HepG2 (cell line): ENCODE measurements around the gene MYADML2. TPM values are rescaled to one million over a fixed set of nuclear protein-coding genes. Genes with fewer than 3 reads are reported as not detected.

Experiments used
- KLF15 ChIP-seq: sonication (generic); formaldehyde crosslinking; IDR thresholded peaks from 2 replicates; pipeline ENCODE4 v1.8.1; 2023; ENCODE audit warnings: borderline replicate concordance, mild to moderate bottlenecking, inconsistent platforms, missing genetic modification reagents, mixed read lengths
- KLF6 ChIP-seq: IDR thresholded peaks from 2 replicates; pipeline ENCODE4 v1.8.0; 2016; ENCODE audit warnings: missing biosample characterization, missing genetic modification reagents
- ZBTB4 ChIP-seq: sonication (generic); formaldehyde crosslinking; IDR thresholded peaks from 2 replicates; pipeline ENCODE4 v1.4.0; 2020; ENCODE audit warnings: missing genetic modification reagents, mild to moderate bottlenecking, borderline replicate concordance
- ZBTB40 ChIP-seq, 2 experiments: fragments of 450-650 bp in 1 of 2; sonication (generic) in 1 of 2; formaldehyde crosslinking in 1 of 2; IDR thresholded peaks; 2 replicates each; pipeline versions ENCODE4 v1.6.1 to v1.8.0; 2016 to 2022; ENCODE audit warnings: antibody characterized with exemption in 1 of 2, mild to moderate bottlenecking in 1 of 2, missing genetic modification reagents in 1 of 2
- ZFX ChIP-seq: sonication (generic); formaldehyde crosslinking; IDR thresholded peaks from 2 replicates; pipeline ENCODE4 v1.4.0; 2020; ENCODE audit warnings: mild to moderate bottlenecking, low read depth, missing genetic modification reagents, moderate library complexity
- ZKSCAN8 ChIP-seq: IDR thresholded peaks from 2 replicates; pipeline ENCODE4 v1.6.1; 2016; ENCODE audit warnings: borderline replicate concordance, missing genetic modification reagents, missing compliant biosample characterization
- ZNF101 ChIP-seq: sonication (generic); formaldehyde crosslinking; IDR thresholded peaks from 2 replicates; pipeline ENCODE4 v1.4.0; 2020; ENCODE audit warnings: mild to moderate bottlenecking, low read depth, missing genetic modification reagents, borderline replicate concordance
- ZSCAN31 ChIP-seq: sonication (generic); formaldehyde crosslinking; IDR thresholded peaks from 2 replicates; pipeline ENCODE4 v1.5.0; 2020; ENCODE audit warnings: low read depth, mild to moderate bottlenecking, missing genetic modification reagents
- polyA plus RNA-seq, 8 experiments: library from polyadenylated mRNA; depleted of rRNA in 3 of 8; stranded (reverse) in 7 of 8; unstranded in 1 of 8; fragments of >200 nt; fragmentation: Illumina TruSeq in 4 of 8; extraction: Trizol in 4 of 8; gene quantifications; 2 replicates each; pipeline versions ENCODE4 v1.2.1 to v1.2.3, GENCODE V29; 2011 to 2016; ENCODE audit warnings: low read depth in 4 of 8, missing spikeins in 1 of 8, mixed read lengths in 1 of 8; ENCODE audit not compliant: insufficient read depth in 1 of 8
- total RNA-seq, 5 experiments: library from RNA; depleted of rRNA; stranded (reverse); fragments of >200 nt; fragmentation: Illumina TruSeq; extraction: Trizol; gene quantifications; 2 replicates each; pipeline ENCODE4 v1.2.3, GENCODE V29; 2016; ENCODE audit warnings: low read depth in 1 of 5

Gene MYADML2
- total and polyA plus RNA-seq, 2 of the 13 experiments (the other 11 are each of a cell fraction or from before 2014, with no cell fraction given) = not detected

GRCh38 chr17:81964081-81964849 is 17.2 kb upstream of the MYADML2 start (continued):
- TF ChIP-seq ZBTB40 (IDR thresholded peaks at IDR 0.05) (no peak), ZBTB40 (CRISPR knock-in tag; IDR thresholded peaks at IDR 0.05) (peak; percentile 30; the same call in 1 of the 2 replicates), KLF6 (no peak), ZNF101 (CRISPR knock-in tag) (no peak), ZFX (CRISPR knock-in tag) (peak; percentile 60), ZSCAN31 (0 out of 2 replicates have a peak, but pooled peaks have one; percentile 50), ZBTB4 (CRISPR knock-in tag) (peak; percentile 80; the same call in 1 of the 2 replicates), ZKSCAN8 (no peak), KLF15 (CRISPR knock-in tag) (no peak)
